HG02884 (cell line): ENCODE data around the gene SNAP47.

Source experiments
- ATAC-seq: cut with Tn5 transposase; IDR thresholded peaks from one replicate; pipeline ENCODE4 v1.9.1; 2021; ENCODE audit warnings: mild to moderate bottlenecking, moderate library complexity; ENCODE audit not compliant: unreplicated experiment

The SNAP47 gene

GRCh38 chr1:227767401-227768124 is 32.3 kb downstream of the SNAP47 start:
- no peak for ATAC-seq

- no peak for ATAC-seq
Measured at GRCh38 chr1:227768125-227768439, 32.8 kb downstream of the SNAP47 start.

- no peak for ATAC-seq
Measured at GRCh38 chr1:227768640-227769039, 33.4 kb downstream of the SNAP47 start.

GRCh38 chr1:227769047-227769935 is 34.1 kb downstream of the SNAP47 start:
- ATAC-seq = no peak

GRCh38 chr1:227769936-227770494 is 34.8 kb downstream of the SNAP47 start:
- ATAC-seq = no peak

- no peak for ATAC-seq
Measured at GRCh38 chr1:227770812-227771211, 35.6 kb downstream of the SNAP47 start.

- ATAC-seq = no peak
Measured at GRCh38 chr1:227771326-227771725, 36.1 kb downstream of the SNAP47 start.

- ATAC-seq = no peak
Measured at GRCh38 chr1:227771771-227772170, 36.5 kb downstream of the SNAP47 start.

- ATAC-seq = no peak
Measured at GRCh38 chr1:227773558-227773957, 38.3 kb downstream of the SNAP47 start.

GRCh38 chr1:227774051-227774731 is 39.0 kb downstream of the SNAP47 start:
- no peak for ATAC-seq

- no peak for ATAC-seq
Measured at GRCh38 chr1:227774821-227775661, 39.8 kb downstream of the SNAP47 start.

GRCh38 chr1:227775841-227776240 is 40.6 kb downstream of the SNAP47 start:
- ATAC-seq = no peak

- no peak for ATAC-seq
Measured at GRCh38 chr1:227776331-227776771, 41.1 kb downstream of the SNAP47 start.

- no peak for ATAC-seq
Measured at GRCh38 chr1:227777156-227777555, 41.9 kb downstream of the SNAP47 start.

GRCh38 chr1:227777646-227778045 is 42.4 kb downstream of the SNAP47 start:
- ATAC-seq = no peak

GRCh38 chr1:227778401-227778947 is 43.2 kb downstream of the SNAP47 start:
- ATAC-seq = no peak

GRCh38 chr1:227779021-227779441 is 43.8 kb downstream of the SNAP47 start:
- no peak for ATAC-seq

GRCh38 chr1:227779685-227780084 is 44.5 kb downstream of the SNAP47 start:
- no peak for ATAC-seq

- no peak for ATAC-seq
Measured at GRCh38 chr1:227780101-227781044, 45.1 kb downstream of the SNAP47 start.
